KMS-11 (cell line): Measurements from ENCODE around the gene CYP27C1.

Experiments
- H2AFZ ChIP-seq: fragments of 200-600 bp; sonication (generic); 2 replicates; pipeline ENCODE4 v1.6.1; 2016; ENCODE audit warnings: antibody characterized with exemption, mixed run types, low read depth
- H3K27ac ChIP-seq: fragments of 200-600 bp; sonication (generic); 2 replicates; pipeline ENCODE4 v1.6.1; 2016; ENCODE audit warnings: mild to moderate bottlenecking, mixed run types
- H3K27me3 ChIP-seq: fragments of 200-600 bp; sonication (generic); 2 replicates; pipeline ENCODE4 v1.6.1; 2017; ENCODE audit warnings: mild to moderate bottlenecking, low read depth, mixed run types, moderate library complexity; ENCODE audit not compliant: insufficient read depth
- H3K36me3 ChIP-seq: fragments of 200-600 bp; sonication (generic); 2 replicates; pipeline ENCODE4 v1.6.1; 2017; ENCODE audit warnings: mild to moderate bottlenecking, mixed run types; ENCODE audit not compliant: insufficient read depth
- H3K4me1 ChIP-seq: fragments of 200-600 bp; sonication (generic); 2 replicates; pipeline ENCODE4 v1.6.1; 2016; ENCODE audit warnings: mild to moderate bottlenecking, low read depth, mixed run types; ENCODE audit not compliant: poor library complexity, severe bottlenecking
- H3K4me2 ChIP-seq: fragments of 200-600 bp; sonication (generic); 2 replicates; pipeline ENCODE4 v1.7.0; 2016; ENCODE audit warnings: mild to moderate bottlenecking, mixed run types
- H3K4me3 ChIP-seq: fragments of 200-600 bp; sonication (generic); IDR thresholded peaks from 2 replicates; pipeline ENCODE4 v1.6.1; 2017; ENCODE audit warnings: low read depth, low read length, mixed read lengths; ENCODE audit not compliant: insufficient read depth
- H3K79me2 ChIP-seq: fragments of 200-600 bp; sonication (generic); 2 replicates; pipeline ENCODE4 v1.6.1; 2016; ENCODE audit warnings: low read depth, mixed run types; ENCODE audit not compliant: insufficient read depth
- H3K9ac ChIP-seq: fragments of 200-600 bp; sonication (generic); 2 replicates; pipeline ENCODE4 v1.6.1; 2016; ENCODE audit warnings: mild to moderate bottlenecking, mixed run types
- H4K20me1 ChIP-seq: fragments of 200-600 bp; sonication (generic); 2 replicates; pipeline ENCODE4 v1.6.1; 2016; ENCODE audit warnings: mild to moderate bottlenecking, mixed run types; ENCODE audit not compliant: insufficient read depth
- TF ChIP-seq, protein P1 (sequence below): fragments of 200-600 bp; sonication (generic); conservative IDR thresholded peaks from 2 replicates; pipeline ENCODE4 v1.6.1; 2017; ENCODE audit warnings: low read depth, mild to moderate bottlenecking, antibody characterized with exemption, low read length, moderate library complexity, mixed read lengths

CYP27C1 gene

DNA sequence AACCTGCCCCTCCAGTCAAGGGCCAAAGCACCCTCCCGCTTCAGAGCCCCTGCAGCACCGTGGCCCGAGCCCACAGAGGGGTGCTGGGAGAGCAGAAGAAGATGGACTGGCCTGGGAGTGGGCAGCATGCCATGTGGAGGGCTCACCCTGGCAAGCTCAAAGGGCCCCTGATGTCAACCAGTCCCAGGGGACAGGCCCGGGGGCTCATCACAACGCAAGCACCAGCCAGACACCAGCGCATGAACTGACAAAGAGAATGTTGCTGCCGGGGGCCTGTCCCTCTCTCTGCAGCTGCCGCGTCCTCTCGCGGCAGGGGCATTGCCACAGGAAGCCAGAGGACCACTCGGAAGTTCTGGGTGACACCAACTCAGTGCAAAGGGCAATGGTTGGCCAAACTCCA lies 82.9 kb downstream of the CYP27C1 start:
- no peaks in the 10 kb centered on the region for H3K27me3 ChIP-seq
- no peaks in the 10 kb centered on the region for H4K20me1 ChIP-seq
- no peak overlapping the region for H3K4me3 ChIP-seq
- TF ChIP-seq, protein P1, sequence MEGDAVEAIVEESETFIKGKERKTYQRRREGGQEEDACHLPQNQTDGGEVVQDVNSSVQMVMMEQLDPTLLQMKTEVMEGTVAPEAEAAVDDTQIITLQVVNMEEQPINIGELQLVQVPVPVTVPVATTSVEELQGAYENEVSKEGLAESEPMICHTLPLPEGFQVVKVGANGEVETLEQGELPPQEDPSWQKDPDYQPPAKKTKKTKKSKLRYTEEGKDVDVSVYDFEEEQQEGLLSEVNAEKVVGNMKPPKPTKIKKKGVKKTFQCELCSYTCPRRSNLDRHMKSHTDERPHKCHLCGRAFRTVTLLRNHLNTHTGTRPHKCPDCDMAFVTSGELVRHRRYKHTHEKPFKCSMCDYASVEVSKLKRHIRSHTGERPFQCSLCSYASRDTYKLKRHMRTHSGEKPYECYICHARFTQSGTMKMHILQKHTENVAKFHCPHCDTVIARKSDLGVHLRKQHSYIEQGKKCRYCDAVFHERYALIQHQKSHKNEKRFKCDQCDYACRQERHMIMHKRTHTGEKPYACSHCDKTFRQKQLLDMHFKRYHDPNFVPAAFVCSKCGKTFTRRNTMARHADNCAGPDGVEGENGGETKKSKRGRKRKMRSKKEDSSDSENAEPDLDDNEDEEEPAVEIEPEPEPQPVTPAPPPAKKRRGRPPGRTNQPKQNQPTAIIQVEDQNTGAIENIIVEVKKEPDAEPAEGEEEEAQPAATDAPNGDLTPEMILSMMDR = no peak
- no peak overlapping the region for H3K9ac ChIP-seq
- H2AFZ ChIP-seq = no peak overlapping the region
- H3K27ac ChIP-seq = no peak overlapping the region
- no peaks in the 10 kb centered on the region for H3K36me3 ChIP-seq
- no peaks in the 10 kb centered on the region for H3K4me1 ChIP-seq
- no peaks in the 10 kb centered on the region for H3K79me2 ChIP-seq
- H3K4me2 ChIP-seq = no peak overlapping the region

DNA sequence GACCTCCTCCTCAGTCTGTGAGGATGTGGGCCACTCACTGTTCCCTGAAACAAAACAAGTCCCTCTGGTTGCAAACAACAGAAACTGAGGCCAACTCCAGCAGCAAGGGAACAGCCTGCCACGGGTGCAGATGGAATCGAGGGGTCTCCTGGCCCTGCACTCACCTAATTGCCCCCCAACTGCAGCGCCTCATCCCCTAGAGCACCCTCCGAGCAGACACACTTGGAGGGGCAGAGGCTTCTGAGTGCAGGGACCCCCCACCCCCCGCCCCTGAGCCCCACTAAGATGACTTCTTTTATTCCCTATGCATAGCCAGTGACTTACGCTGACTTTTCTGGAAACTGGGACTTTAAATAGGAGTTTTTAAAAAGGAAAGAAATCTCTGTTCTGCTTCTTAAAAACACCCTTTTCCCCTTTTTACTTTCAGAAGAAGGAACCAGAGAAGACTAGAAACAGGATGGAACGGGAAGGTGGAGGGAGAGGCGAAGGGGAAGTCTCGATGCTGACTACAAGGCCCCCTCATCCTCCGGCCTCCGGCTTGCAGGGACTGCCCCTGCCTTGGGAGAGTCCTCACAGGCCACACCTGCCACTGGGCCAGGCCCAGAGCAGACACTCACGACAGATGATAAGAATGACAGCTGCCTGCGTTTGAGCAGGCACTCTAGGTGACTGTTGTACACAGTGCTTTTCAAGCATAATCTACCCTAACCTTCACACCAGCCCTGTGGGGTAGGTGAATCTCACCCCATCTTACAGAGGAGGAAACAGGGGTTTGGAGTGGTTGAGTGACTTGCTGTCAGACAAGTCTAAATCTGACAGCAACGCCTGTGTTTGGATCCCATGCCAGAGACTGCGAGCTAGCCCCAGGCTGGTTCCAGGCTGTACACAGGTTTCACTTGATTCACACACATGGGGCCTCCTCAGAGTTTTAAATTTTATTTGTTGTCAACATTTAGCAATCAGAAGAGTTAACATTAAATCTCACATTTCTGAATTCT lies 85.0 kb downstream of the CYP27C1 start:
- no peaks in the 10 kb centered on the region for H3K79me2 ChIP-seq
- no peaks in the 10 kb centered on the region for H3K4me1 ChIP-seq
- TF ChIP-seq, protein P1 = no peak
- no peaks in the 10 kb centered on the region for H4K20me1 ChIP-seq
- H3K4me3 ChIP-seq = no peak overlapping the region
- no peak overlapping the region for H3K27ac ChIP-seq
- no peaks in the 10 kb centered on the region for H3K36me3 ChIP-seq
- H3K4me2 ChIP-seq = no peak overlapping the region
- H3K27me3 ChIP-seq = no peaks in the 10 kb centered on the region
- H2AFZ ChIP-seq = no peak overlapping the region
- no peak overlapping the region for H3K9ac ChIP-seq

DNA sequence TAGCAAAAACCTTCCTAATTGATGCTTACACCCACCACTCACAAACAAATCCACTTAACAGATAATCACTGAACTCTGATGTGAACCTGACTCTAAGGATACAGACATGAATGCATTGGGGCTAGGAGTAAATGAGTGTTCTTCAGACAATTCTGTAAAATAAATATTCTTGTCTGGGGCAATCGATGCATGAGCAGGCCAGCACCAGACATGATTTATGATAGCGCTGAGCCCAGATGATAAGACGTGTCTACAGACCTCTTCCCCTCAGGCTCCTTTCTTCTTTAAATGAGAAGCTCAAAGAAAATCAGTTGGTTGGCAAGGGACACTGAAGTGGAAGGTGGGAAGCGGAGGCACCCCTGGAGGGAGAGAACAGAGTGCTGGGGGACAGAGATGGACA lies 85.9 kb downstream of the CYP27C1 start:
- no peak overlapping the region for H3K4me3 ChIP-seq
- H3K36me3 ChIP-seq = no peaks in the 10 kb centered on the region
- TF ChIP-seq, protein P1 = no peak
- no peak overlapping the region for H3K9ac ChIP-seq
- H3K27ac ChIP-seq = no peak overlapping the region
- H4K20me1 ChIP-seq = no peaks in the 10 kb centered on the region
- H3K4me1 ChIP-seq = no peaks in the 10 kb centered on the region
- no peaks in the 10 kb centered on the region for H3K79me2 ChIP-seq
- H2AFZ ChIP-seq = no peak overlapping the region
- no peak overlapping the region for H3K4me2 ChIP-seq
- no peaks in the 10 kb centered on the region for H3K27me3 ChIP-seq
